Activated CD4-positive, alpha-beta T cell treated with anti-CD3 and anti-CD28 coated beads, Interleukin-2, amount 50 U/mL, for 48 hours (primary cell): ENCODE measurements around the gene CHCHD1.
"Not testable (repeated sequence)": the region's sequence is repeated elsewhere in the genome, so short reads cannot be mapped to it uniquely, and the experiment has no call there.

Experiments
- DNase-seq, 2 experiments: peaks; one replicate each; pipeline ENCODE4 v3.0.0-alpha.2; 2020

Gene CHCHD1

DNA sequence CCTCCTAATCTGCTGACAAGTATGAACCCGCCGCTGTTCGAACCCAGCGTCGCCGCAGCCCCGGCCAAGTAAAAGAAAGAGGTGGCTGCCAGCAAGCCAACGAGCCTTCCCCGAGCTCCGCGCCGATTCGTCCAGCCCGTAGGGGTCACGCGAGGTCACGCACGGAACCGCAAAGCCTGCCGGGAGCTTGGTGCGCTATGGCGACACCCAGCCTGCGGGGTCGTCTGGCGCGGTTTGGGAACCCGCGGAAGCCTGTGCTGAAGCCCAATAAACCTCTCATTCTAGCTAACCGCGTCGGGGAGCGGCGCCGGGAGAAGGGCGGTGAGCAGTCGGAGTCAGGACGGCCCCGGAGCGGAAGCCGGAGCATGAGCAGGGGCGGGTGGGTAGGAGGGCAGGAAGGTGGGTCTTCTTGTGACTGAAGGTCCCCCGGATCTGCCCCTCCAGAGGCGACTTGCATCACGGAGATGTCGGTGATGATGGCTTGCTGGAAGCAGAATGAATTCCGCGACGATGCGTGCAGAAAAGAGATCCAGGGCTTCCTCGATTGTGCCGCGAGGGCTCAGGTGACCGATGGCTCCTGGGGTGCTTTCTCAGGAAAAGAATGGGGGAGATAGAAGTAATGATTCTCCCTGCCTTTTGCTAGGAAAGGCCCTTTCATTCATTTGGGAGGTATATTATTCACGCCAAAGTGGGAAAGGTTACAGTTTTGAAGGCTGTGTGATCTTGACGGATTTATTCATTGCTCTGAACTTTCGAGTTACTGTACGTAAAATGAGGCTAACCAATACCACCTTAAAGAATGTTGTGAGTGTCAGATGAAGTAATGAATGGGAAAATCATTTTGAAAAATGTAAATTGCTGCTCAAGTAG lies at the start of gene CHCHD1:
TSS of gene CHCHD1 (plus strand) at position 170 of the 870 bp plus-strand sequence. CDS start at position 198, 28 bp downstream.
- DNase-seq = peak; percentile 94 to 95

DNA sequence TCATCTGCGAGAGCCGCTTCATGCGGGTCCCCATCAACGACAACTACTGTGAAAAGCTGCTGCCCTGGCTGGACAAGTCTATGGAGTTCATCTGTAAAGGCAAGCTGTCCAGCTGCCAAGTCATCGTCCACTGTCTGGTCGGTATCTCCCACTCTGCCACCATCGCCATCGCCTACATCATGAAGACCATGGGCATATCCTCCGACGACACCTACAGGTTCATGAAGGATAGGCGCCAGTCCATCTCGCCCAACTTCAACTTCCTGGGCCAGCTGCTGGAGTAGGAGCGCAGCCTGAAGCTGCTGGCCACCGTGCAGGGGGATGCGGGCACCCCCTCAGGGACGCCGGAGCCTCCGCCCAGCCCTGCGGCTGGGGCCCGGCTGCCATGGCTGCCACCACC lies 49.4 kb upstream of the CHCHD1 start:
- DNase-seq = no peak

DNA sequence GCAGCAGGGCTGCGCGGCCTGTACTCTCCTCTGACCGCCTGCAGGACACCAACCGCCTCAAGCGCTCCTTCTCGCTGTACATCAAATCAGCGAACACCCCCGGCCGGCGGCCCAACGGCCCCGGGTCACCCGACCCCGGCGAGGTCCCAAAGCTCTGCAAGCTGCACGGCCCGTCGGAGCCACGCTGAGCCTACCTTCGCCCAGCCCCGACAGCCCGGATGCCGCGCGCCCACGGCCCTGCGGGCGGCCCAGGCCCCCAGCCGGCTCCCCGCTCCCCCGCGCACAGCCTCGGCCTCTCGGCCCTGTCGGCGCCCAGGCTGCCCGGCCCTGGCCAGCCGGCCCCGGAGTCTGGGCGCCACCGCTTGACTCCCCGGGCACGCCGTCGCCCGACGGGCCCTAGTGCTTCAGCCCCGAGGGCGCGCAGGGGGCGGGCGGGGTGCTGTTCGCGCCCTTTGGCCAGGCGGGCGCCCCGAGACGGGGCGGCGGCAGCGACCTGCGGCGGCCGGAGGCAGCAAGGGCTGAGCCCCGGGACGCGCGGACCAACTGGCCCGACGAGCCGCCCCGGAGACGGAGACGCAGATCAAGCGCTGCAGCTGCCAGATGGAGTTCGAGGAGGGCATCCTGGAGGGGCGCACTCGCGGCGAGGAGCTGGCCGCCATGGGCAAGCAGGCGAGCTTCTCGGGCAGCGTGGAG lies 48.8 kb upstream of the CHCHD1 start:
- DNase-seq = no peak

DNA sequence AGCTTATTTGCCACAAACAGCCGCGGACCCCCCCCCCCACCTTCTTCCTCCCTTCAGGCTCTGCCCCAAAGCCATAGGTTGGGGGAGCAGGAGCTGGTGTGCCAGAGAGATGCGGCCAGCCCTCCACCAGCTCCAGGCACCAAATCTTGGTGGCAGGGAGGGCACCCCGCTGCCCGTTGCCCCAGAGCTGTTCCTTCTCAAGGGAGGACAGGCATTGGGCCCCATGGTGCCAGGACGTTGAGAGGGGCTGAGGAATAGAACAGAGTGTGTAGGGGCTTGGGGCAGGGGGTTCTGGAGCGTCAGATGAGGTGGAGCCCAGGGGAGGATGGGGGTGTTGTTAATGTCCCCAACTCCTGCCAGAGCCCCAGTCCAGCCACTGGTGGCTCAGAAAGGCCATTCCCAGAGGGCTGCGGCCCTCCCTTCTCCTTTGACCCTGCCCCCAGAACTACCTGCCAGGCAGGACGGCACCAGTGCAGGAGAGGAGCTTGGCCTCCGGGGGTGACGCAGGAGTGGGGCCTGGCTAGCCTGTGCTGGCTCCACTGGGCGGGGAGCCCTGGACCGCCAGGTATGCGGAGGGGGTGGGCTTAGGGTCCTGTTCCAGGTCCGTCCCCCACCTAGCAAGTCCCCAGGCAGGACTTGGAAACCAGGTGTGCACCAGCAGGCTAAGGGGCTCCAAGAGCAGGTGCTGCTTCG lies 47.7 kb upstream of the CHCHD1 start:
- DNase-seq = no peak

DNA sequence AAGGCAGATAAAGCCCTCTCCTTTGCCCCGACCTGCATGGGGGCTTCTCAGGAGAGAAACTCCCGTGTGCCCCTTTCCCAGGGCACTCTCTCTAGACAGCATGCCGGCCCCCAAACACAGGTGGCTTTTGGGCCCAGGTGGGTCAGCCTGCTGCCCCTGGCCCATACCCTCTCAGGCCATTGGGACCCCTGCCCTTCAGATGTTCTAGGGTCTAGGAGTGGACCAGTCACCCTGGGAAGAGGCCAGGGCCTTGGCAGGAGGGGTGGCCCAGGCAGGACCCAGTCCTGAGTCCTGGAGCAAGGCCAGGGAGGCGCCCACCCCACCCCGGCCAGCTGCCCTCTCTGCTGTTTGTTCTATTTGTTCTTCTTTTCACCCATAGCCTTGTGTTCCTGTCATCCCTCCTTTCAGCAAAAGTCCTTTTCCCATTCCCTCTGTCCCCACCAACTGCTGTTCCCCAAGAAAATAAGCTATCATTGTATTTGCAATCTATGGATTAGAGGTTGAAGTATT lies 47.0 kb upstream of the CHCHD1 start:
- no peak for DNase-seq

DNA sequence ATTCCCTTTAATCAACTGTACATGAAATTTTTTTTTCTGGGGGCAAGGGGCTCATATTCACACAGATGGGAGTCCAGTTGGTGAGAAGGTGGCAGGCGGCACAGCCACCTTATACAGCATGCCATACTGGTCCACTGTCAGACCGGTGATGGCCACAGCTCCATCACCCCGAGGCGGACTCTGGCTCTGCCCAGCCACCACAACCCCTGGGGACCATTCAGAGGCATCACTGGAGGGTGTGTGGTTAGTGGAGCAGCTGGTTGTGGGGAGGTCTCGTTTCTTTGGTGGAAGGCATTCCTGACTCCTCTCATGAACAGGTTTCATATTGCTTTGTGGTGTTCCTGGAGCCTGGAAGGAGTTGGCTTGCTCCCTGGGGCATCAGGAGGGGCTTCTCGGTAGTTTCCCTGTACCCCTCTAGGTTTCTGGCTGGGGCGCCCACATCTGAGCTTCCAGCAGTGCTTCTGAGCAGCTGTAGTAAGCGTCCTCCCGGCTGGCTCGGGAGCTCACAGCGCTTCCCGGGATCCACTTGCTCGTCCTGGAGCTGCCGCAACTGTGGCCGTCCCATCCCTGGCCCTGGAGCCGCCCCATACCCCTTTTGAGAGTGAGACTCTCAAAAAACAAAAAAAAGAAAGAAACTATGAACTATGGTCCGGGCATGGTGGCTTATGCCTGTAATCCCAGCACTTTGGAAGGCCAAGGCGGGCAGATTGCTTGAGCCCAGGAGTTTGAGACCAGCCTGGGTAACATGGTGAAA lies 41.2 kb upstream of the CHCHD1 start:
- DNase-seq = not testable (repeated sequence)

DNA sequence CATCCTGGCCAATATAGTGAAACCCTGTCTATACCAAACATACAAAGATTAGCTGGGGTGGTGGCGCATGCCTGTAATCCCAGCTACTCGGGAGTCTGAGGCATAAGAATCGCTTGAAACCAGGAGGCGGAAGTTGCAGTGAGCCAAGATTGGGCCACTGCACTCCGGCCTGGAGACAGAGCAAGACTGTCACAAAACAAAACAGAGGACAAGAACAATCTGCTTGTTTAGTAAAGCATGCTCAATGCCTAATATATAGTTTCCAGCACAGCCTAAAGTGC lies 39.5 kb upstream of the CHCHD1 start:
- DNase-seq = no peak

DNA sequence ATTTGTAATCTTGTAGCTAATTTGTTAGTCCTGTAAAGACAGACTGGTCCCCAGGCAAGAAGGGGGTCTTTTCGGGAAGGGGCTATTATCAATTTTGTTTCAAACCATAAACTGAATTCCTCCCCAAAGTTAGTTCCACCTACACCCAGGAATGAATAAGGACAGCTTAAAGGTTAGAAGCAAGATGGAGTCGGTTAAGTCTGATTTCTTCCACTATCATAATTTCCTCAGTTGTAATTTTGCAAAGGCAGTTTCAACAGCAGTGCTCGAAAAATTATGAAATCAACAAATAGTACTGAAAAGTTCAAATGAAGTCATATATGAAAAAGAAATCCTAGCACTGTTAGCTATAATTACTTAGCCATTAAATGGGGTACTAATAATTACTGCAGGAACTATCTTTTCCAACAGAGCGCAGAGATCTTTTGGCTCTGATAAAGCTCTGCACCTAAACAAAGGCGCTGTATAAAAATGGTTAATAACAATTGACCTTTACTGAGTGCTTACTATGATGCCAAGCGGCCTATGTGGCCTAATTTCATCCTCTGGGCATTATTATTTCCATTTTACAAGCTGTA lies 38.4 kb upstream of the CHCHD1 start:
- no peak for DNase-seq

DNA sequence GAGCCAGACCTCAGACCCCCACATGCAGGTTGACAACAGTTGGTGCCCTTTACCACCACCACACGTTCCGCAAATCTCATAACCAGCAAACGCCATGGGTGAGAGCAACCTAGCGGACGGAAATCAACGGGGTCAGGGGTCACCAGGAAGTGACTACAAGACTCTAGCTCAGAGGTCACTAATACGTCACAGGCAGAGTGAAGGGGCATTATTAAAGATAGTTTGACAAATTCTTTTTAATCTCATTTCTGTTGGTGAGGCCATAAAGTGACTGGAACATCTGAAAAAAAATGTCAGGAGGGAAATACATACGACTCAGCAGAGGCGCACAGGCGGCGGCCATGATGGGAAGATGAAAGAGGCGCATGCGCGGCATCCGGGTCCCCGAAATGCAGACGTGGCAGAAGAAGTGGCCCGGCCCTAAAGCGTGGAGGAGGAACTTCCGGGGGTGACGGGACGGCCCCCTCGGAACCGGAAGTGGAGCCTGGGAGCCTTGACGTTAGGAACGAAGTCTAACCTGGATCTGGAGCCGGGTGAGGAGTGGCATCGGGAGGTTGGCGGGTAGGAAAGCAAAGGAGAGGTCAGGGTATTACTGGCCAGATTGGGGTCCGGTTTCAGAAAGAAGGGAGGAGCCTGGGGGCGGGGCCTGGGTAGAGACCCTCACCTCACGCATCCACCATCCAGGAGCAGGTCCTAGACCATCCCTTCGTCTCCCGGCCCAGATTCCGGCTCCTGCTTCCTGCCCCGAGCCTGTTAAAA lies 37.8 kb upstream of the CHCHD1 start, which contains the start of gene SEC24C:
TSS of gene SEC24C (plus strand) at position 468 of the 759 bp plus-strand sequence. CDS start 2,461 bp downstream, outside the sequence.
- DNase-seq = peak; percentile 95 to 96

DNA sequence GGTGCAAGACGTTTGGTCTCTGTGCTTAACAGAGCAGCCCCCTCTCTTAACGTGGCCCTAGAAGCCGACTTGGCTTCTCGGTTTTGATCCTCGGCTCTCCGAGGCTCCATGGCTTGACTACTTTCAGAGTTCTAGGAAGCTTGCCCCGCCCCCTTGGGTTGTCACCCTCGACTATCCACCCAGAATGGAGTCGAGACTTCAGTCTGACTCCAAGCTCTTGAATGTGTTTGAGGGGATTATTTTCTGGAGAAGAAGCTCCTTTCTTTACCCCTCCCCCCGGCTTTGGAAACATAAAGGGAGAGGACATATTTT lies 37.2 kb upstream of the CHCHD1 start:
- DNase-seq = peak; percentile 71 to 80

DNA sequence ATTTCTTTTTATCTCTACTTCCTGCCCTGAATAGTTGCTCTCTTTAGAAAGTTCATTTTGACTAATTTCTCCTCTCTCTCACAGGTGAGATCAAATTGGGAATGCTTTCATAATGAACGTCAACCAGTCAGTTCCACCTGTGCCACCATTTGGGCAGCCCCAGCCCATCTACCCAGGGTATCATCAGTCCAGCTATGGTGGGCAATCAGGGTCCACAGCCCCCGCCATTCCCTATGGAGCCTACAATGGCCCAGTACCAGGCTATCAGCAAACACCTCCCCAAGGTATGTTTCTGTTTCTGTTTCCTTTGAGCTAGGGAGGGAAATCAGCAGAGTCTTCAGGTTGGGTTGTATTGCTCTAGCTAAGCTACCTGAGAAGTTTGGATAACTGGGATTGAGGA lies 35.1 kb upstream of the CHCHD1 start:
- DNase-seq = no peak

DNA sequence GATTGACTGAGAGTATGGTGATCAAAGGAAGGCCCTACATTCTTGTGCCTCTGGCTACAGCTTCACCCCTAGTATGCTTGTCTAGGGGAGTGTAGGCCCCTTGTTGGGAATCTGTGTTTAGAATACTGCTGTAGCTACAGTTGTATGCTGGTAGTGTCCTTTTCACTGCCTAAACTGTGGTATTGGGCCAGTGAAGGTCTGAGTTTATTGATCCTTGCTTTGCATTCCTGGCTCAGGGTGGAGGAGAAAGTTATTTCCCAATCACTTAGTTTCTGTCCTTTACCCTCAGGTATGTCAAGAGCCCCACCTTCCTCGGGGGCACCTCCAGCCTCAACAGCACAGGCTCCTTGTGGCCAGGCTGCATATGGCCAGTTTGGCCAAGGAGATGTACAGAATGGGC lies 31.0 kb upstream of the CHCHD1 start:
- no peak for DNase-seq

DNA sequence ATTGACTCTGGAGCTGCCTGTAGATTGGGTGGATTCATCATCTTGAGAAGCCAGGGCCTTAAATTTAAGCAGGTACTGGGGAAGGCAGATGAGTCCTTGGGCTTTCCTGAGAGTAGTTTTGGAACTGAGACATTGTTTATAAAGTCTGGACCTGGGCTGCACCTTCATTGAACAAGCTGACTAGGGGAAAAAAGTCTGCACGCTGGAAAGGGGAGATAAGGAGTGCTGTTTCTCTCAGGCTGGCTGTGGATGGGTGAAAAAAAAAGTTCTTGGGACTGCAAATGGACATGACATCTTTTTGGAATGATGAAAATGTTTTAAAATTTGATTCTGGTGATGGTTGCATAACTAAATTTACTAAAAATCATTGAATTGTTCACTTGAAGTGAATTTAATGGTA lies 25.7 kb upstream of the CHCHD1 start:
- DNase-seq = no peak

DNA sequence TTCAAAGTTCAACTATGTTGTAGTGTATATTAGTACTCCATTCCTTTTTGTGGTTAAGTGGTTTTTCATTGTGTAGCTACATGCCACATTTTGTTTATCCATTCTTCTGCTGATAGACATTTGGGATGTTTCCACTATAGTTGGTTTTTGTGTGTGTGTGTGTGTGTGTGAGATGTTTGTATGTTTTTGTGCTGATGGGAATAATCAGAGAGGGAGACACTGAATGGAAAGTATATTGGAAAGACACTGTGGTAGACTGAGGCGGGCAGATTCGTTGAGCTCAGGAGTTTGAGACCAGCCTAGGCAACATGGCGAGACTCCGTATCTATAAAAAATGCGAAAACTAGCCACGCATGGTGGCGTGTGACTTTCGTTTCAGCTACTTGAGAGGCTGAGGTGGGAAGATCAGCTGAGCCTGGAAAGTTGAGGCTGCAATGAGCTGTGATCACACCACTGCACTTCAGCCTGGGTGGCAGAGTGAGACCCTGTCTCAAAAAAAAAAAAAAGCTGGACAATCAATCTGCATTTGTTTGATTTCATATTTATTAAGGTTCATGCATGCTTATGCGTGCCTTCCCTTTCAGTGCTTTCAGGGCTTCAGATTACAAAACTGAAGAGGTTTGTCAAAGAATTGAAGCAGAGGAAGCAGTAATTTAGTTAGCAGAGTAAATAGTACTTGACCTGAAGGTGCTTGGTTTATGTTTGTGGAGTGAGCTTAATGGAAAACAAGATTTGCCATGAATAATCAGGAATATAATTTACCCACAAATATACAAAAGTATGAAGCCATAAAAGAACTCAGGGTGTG lies 22.9 kb upstream of the CHCHD1 start:
- DNase-seq = no peak

DNA sequence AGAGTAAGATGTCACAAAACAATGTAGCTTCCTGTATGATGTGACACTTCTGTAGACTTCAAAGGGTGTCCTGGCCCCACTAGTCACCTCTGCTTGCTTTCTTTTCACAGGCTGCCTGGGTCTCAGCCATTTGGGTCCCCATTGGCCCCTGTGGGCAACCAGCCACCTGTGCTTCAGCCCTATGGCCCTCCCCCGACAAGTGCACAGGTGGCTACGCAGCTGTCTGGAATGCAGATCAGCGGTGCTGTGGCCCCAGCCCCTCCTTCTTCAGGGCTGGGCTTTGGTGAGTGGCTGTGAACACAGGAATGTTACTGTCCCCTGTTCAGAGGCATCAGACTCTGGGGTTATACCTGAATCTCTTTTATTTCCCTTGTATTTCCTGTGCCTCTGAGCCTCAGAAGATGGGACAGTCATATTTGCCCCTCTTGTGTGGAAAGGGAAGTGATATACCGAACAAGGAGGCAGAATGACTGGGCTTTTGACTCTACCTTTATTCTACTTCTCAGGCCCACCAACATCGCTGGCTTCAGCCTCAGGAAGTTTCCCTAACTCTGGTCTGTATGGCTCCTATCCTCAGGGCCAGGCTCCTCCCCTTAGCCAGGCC lies 22.2 kb upstream of the CHCHD1 start:
- DNase-seq = peak in 1 of 2 experiments; percentile 23

DNA sequence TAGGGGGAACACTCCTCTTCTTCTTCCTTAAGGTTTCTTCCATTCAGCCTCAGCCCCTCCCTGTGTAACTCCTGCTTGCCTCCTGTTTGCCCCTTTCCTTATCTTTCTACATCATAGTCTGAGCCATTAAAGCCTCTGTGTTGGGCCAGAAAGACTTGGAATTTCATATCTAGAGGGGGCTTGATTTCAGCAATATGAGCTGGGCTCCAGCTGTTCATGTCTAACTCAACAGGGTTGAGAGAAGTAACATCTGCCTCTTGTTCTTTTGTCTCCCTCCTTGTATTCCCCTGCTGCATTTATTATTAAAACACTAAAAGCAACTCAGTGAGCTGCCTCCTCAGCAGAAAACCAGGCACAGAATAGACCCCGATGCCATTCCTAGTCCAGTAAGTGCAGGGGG lies 20.1 kb upstream of the CHCHD1 start:
- no peak for DNase-seq

DNA sequence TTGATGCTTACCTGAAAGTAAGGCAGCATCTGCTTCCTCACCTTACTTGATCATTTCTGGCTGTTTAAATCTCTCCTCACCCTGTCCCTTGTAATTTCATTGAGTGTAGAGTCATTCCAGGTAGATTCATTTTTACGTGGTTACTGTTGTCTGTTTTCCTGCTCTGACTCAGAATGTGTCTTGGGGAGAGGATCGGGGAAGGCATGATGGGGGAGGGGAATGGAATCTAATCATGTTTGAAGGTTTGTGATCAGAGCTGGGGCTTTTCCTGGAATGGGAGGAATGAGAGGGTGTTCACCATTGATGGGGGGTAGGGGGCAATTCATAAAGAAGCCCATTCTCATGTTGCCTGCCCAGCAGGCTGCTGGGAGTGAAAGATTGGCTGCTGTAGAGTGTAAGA lies 18.9 kb upstream of the CHCHD1 start:
- DNase-seq = peak in 1 of 2 experiments; percentile 39

DNA sequence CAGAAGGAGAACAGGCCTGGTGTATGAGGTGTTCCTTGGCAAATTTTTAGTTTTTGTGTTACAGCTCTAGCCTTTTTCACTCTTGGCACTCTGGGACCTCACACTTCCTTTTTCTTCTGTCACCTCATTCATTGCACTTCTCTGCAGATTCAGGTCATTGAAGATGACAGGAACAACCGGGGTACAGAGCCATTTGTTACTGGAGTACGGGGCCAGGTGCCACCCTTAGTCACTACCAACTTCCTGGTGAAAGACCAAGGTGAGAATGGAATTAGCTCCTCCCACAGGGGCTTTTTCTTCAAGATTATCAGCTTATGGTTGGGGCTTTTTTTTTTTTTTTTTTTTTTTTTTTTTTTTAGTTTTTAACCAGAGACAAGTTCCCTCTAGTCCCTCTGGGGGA lies 18.5 kb upstream of the CHCHD1 start:
- no peak for DNase-seq

DNA sequence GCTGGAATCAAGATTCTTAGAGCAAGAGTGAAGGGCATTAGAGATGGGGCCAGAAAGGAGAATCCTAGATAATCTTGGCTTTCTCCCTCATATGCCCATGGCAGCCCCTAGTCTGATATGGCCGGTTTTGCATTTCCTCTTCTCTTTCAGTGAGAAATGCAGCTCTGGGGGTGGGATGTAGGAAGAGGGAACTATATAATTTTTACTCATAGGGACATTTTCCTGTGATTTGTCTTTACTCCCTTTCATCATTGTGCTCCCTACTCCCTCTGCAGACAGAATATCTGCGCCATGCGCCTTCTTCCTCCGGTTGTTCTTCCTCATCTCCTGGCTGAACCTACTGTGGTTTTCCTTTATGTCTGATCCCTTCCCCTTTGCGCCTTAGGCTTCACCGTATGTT lies 16.8 kb upstream of the CHCHD1 start:
- no peak for DNase-seq

DNA sequence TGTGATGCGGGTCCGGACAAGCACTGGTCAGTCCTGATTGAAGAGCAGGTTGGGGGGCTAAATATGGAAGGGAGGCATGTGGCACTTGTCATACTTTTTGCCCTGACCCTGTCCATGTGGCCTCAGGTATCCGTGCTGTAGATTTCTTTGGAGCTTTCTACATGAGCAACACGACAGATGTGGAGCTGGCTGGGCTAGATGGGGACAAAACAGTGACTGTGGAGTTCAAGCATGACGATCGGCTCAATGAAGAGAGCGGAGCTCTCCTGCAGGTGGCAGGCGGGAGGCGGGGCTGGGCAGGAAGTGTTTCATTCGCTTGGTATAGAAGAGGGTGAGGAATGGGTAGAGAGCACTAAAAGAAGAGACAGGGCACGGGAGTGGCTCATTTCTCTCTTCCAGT lies 13.0 kb upstream of the CHCHD1 start:
- DNase-seq = peak; percentile 50 to 62
